ENCODE data around the gene RNF115.
"Not testable (repeated sequence)": the region's sequence is repeated elsewhere in the genome, so short reads cannot be mapped to it uniquely, and the experiment has no call there.

Gene RNF115

GRCh38 chr1:145837656-145838055, 13.8 kb upstream of the RNF115 start:
- H3K4me1 ChIP-seq (ENCODE audit: control insufficient read depth in 1 of 2, insufficient read depth in 2 of 2, low read length in 2 of 2), result no peaks in the 10 kb centered on the region
- no peak overlapping the region for H3K18ac ChIP-seq (ENCODE audit: low read length)
- no peak overlapping the region for H3K4me2 ChIP-seq (ENCODE audit: low read length)
- H3K27ac ChIP-seq (ENCODE audit: low read depth, low read length), result no peak overlapping the region
- no peak overlapping the region for H2AFZ ChIP-seq (ENCODE audit: insufficient read depth, low read length, poor library complexity)
- no peaks in the 10 kb centered on the region for H3K79me2 ChIP-seq (ENCODE audit: control insufficient read depth, insufficient read depth, low read length, poor library complexity)
- H2BK5ac ChIP-seq (ENCODE audit: low read depth, low read length, poor library complexity), result no peak overlapping the region
- H3K9ac ChIP-seq (ENCODE audit: low read length), result no peak overlapping the region
- no peak overlapping the region for H2AK5ac ChIP-seq (ENCODE audit: low read length)
- no peak overlapping the region for H2BK12ac ChIP-seq (ENCODE audit: low read length)
- H3K14ac ChIP-seq (ENCODE audit: low read length), result no peak overlapping the region
- no CpG with 5 or more reads among the region's 1 CpG for WGBS (ENCODE audit: extremely low coverage, insufficient coverage, insufficient read length)
- H3K23ac ChIP-seq (ENCODE audit: low read length), result no peak overlapping the region
- peaks cover 35 to 71% of the 10 kb centered on the region in 2 experiments for H3K36me3 ChIP-seq (ENCODE audit: control insufficient read depth in 1 of 2, insufficient read depth in 2 of 2, low read length in 2 of 2)
- no peaks in the 10 kb centered on the region for H3K27me3 ChIP-seq (ENCODE audit: insufficient read depth, low read length)
- no peak overlapping the region for H4K8ac ChIP-seq (ENCODE audit: low read depth, low read length)
- no peak overlapping the region for H4K12ac ChIP-seq (ENCODE audit: low read depth, low read length)
- H3K79me1 ChIP-seq (ENCODE audit: low read length), result no peaks in the 10 kb centered on the region
- no peak overlapping the region for H2BK120ac ChIP-seq (ENCODE audit: insufficient read depth, low read length, poor library complexity)
- no peak for DNase-seq
- H4K91ac ChIP-seq (ENCODE audit: low read depth, low read length), result no peak overlapping the region
- H3K4ac ChIP-seq (ENCODE audit: low read depth, low read length), result no peak overlapping the region
- no peaks in the 10 kb centered on the region for H3K9me3 ChIP-seq (ENCODE audit: insufficient read depth, low read depth, low read length)
- H3K4me3 ChIP-seq (ENCODE audit: low read depth, low read length), result no peak overlapping the region

- not testable (repeated sequence) for H2BK5ac ChIP-seq (ENCODE audit: low read depth, low read length, poor library complexity); H3K14ac ChIP-seq (ENCODE audit: low read length); H3K4ac ChIP-seq (ENCODE audit: low read depth, low read length); DNase-seq; H4K91ac ChIP-seq (ENCODE audit: low read depth, low read length); H4K12ac ChIP-seq (ENCODE audit: low read depth, low read length); H3K4me2 ChIP-seq (ENCODE audit: low read length); H3K9ac ChIP-seq (ENCODE audit: low read length); H3K27me3 ChIP-seq (ENCODE audit: insufficient read depth, low read length); H3K23ac ChIP-seq (ENCODE audit: low read length); H4K8ac ChIP-seq (ENCODE audit: low read depth, low read length); H3K4me3 ChIP-seq (ENCODE audit: low read depth, low read length); H3K79me2 ChIP-seq (ENCODE audit: control insufficient read depth, insufficient read depth, low read length, poor library complexity); H3K4me1 ChIP-seq (ENCODE audit: control insufficient read depth in 1 of 2, insufficient read depth in 2 of 2, low read length in 2 of 2); H3K9me3 ChIP-seq (ENCODE audit: insufficient read depth, low read depth, low read length); H2AK5ac ChIP-seq (ENCODE audit: low read length); H2AFZ ChIP-seq (ENCODE audit: insufficient read depth, low read length, poor library complexity); H2BK120ac ChIP-seq (ENCODE audit: insufficient read depth, low read length, poor library complexity); H3K79me1 ChIP-seq (ENCODE audit: low read length); H3K27ac ChIP-seq (ENCODE audit: low read depth, low read length); H2BK12ac ChIP-seq (ENCODE audit: low read length); H3K18ac ChIP-seq (ENCODE audit: low read length)
- WGBS (ENCODE audit: extremely low coverage, insufficient coverage, insufficient read length), result no CpG with 5 or more reads among the region's 2 CpGs
- H3K36me3 ChIP-seq (ENCODE audit: control insufficient read depth in 1 of 2, insufficient read depth in 2 of 2, low read length in 2 of 2), result peaks cover 29 to 52% of the 10 kb centered on the region in 2 experiments
Measured at GRCh38 chr1:145830810-145831209, 6.9 kb upstream of the RNF115 start.

- no peaks in the 10 kb centered on the region for H3K27me3 ChIP-seq (ENCODE audit: insufficient read depth, low read length)
- peaks cover 20 to 37% of the 10 kb centered on the region in 2 experiments for H3K36me3 ChIP-seq (ENCODE audit: control insufficient read depth in 1 of 2, insufficient read depth in 2 of 2, low read length in 2 of 2)
- no peak overlapping the region for H3K18ac ChIP-seq (ENCODE audit: low read length)
- no peak overlapping the region for H3K23ac ChIP-seq (ENCODE audit: low read length)
- H3K4ac ChIP-seq (ENCODE audit: low read depth, low read length), result no peak overlapping the region
- H4K8ac ChIP-seq (ENCODE audit: low read depth, low read length), result no peak overlapping the region
- H3K4me2 ChIP-seq (ENCODE audit: low read length), result no peak overlapping the region
- H2BK120ac ChIP-seq (ENCODE audit: insufficient read depth, low read length, poor library complexity), result no peak overlapping the region
- H3K9me3 ChIP-seq (ENCODE audit: insufficient read depth, low read depth, low read length), result no peaks in the 10 kb centered on the region
- H3K9ac ChIP-seq (ENCODE audit: low read length), result no peak overlapping the region
- H3K4me1 ChIP-seq (ENCODE audit: control insufficient read depth in 1 of 2, insufficient read depth in 2 of 2, low read length in 2 of 2), result peaks cover 0 to 2% of the 10 kb centered on the region in 2 experiments
- H3K79me1 ChIP-seq (ENCODE audit: low read length), result peaks cover 7% of the 10 kb centered on the region
- no peak overlapping the region for H4K12ac ChIP-seq (ENCODE audit: low read depth, low read length)
- H3K79me2 ChIP-seq (ENCODE audit: control insufficient read depth, insufficient read depth, low read length, poor library complexity), result peaks cover 6% of the 10 kb centered on the region
- H3K4me3 ChIP-seq (ENCODE audit: low read depth, low read length), result no peak overlapping the region
- H2BK12ac ChIP-seq (ENCODE audit: low read length), result no peak overlapping the region
- H3K14ac ChIP-seq (ENCODE audit: low read length), result no peak overlapping the region
- DNase-seq, result no peak
- no peak overlapping the region for H2AFZ ChIP-seq (ENCODE audit: insufficient read depth, low read length, poor library complexity)
- no peak overlapping the region for H3K27ac ChIP-seq (ENCODE audit: low read depth, low read length)
- H4K91ac ChIP-seq (ENCODE audit: low read depth, low read length), result no peak overlapping the region
- no peak overlapping the region for H2AK5ac ChIP-seq (ENCODE audit: low read length)
- no peak overlapping the region for H2BK5ac ChIP-seq (ENCODE audit: low read depth, low read length, poor library complexity)
Measured at GRCh38 chr1:145828367-145829026, 4.6 kb upstream of the RNF115 start.

- Histone ChIP-seq H2AFZ (ENCODE audit: insufficient read depth, low read length, poor library complexity) (no peak overlapping the region), H3K79me1 (ENCODE audit: low read length) (peaks cover 7% of the 10 kb centered on the region), H4K91ac (ENCODE audit: low read depth, low read length) (no peak overlapping the region), H4K8ac (ENCODE audit: low read depth, low read length) (no peak overlapping the region), H3K79me2 (ENCODE audit: control insufficient read depth, insufficient read depth, low read length, poor library complexity) (peaks cover 6% of the 10 kb centered on the region), H3K27me3 (ENCODE audit: insufficient read depth, low read length) (no peaks in the 10 kb centered on the region), H4K12ac (ENCODE audit: low read depth, low read length) (no peak overlapping the region), H2BK12ac (ENCODE audit: low read length) (no peak overlapping the region), H3K4ac (ENCODE audit: low read depth, low read length) (no peak overlapping the region), H3K4me2 (ENCODE audit: low read length) (no peak overlapping the region), H2BK120ac (ENCODE audit: insufficient read depth, low read length, poor library complexity) (no peak overlapping the region), H3K14ac (ENCODE audit: low read length) (no peak overlapping the region), H2BK5ac (ENCODE audit: low read depth, low read length, poor library complexity) (no peak overlapping the region), H3K18ac (ENCODE audit: low read length) (no peak overlapping the region), H3K9me3 (ENCODE audit: insufficient read depth, low read depth, low read length) (no peaks in the 10 kb centered on the region), H3K23ac (ENCODE audit: low read length) (no peak overlapping the region), H2AK5ac (ENCODE audit: low read length) (no peak overlapping the region), H3K4me1 (ENCODE audit: control insufficient read depth in 1 of 2, insufficient read depth in 2 of 2, low read length in 2 of 2) (peaks cover 0 to 2% of the 10 kb centered on the region in 2 experiments), H3K9ac (ENCODE audit: low read length) (no peak overlapping the region), H3K4me3 (ENCODE audit: low read depth, low read length) (no peak overlapping the region), H3K27ac (ENCODE audit: low read depth, low read length) (no peak overlapping the region), H3K36me3 (ENCODE audit: control insufficient read depth in 1 of 2, insufficient read depth in 2 of 2, low read length in 2 of 2) (peaks cover 17 to 32% of the 10 kb centered on the region in 2 experiments)
- no peak for DNase-seq
Measured at GRCh38 chr1:145827966-145828365, 4.1 kb upstream of the RNF115 start.

All from trophoblast cell (in vitro differentiated cells and primary cell).